Central memory CD4-positive, alpha-beta T cell (primary cell): Measurements from ENCODE around the gene COL5A1.
"Not testable (repeated sequence)": the region's sequence is repeated elsewhere in the genome, so short reads cannot be mapped to it uniquely, and the experiment has no call there.

Source experiments
- DNase-seq: peaks from one replicate; pipeline ENCODE4 v3.0.0; 2022

The COL5A1 gene

GRCh38 chr9:134693641-134694367 lies 52.2 kb downstream of the COL5A1 start:
- no peak for DNase-seq

- DNase-seq, result no peak
Observed at GRCh38 chr9:134694368-134694665, 52.7 kb downstream of the COL5A1 start.

- no peak for DNase-seq
Observed at GRCh38 chr9:134694714-134695113, 53.1 kb downstream of the COL5A1 start.

GRCh38 chr9:134695144-134695543 lies 53.5 kb downstream of the COL5A1 start:
- DNase-seq, result no peak

GRCh38 chr9:134696433-134696832 lies 54.8 kb downstream of the COL5A1 start:
- DNase-seq, result no peak

GRCh38 chr9:134698111-134698510 lies 56.5 kb downstream of the COL5A1 start:
- no peak for DNase-seq

- DNase-seq, result no peak
Observed at GRCh38 chr9:134698587-134699342, 57.2 kb downstream of the COL5A1 start.

GRCh38 chr9:134699343-134699740 lies 57.7 kb downstream of the COL5A1 start:
- no peak for DNase-seq

- DNase-seq, result no peak
Observed at GRCh38 chr9:134700636-134701350, 59.2 kb downstream of the COL5A1 start.

GRCh38 chr9:134701581-134702259 lies 60.1 kb downstream of the COL5A1 start:
- no peak for DNase-seq

- DNase-seq, result no peak
Observed at GRCh38 chr9:134702291-134702690, 60.7 kb downstream of the COL5A1 start.

GRCh38 chr9:134703730-134704114 lies 62.1 kb downstream of the COL5A1 start:
- not testable (repeated sequence) for DNase-seq

- DNase-seq, result no peak
Observed at GRCh38 chr9:134704498-134704897, 62.9 kb downstream of the COL5A1 start.

- no peak for DNase-seq
Observed at GRCh38 chr9:134705786-134706185, 64.2 kb downstream of the COL5A1 start.

GRCh38 chr9:134706522-134706921 lies 64.9 kb downstream of the COL5A1 start:
- DNase-seq, result no peak

GRCh38 chr9:134707031-134707680 lies 65.6 kb downstream of the COL5A1 start:
- DNase-seq, result no peak

GRCh38 chr9:134707731-134708671 lies 66.4 kb downstream of the COL5A1 start:
- DNase-seq, result no peak

GRCh38 chr9:134708672-134709038 lies 67.1 kb downstream of the COL5A1 start:
- DNase-seq, result no peak

GRCh38 chr9:134709512-134710270 lies 68.1 kb downstream of the COL5A1 start:
- no peak for DNase-seq

GRCh38 chr9:134710271-134710540 lies 68.6 kb downstream of the COL5A1 start:
- no peak for DNase-seq

- no peak for DNase-seq
Observed at GRCh38 chr9:134710901-134711300, 69.3 kb downstream of the COL5A1 start.
